NCI-H748 treated with DMSO at 0.1 percent for 48 hours (cell line): Measurements from ENCODE around the gene SMAD3.

Experiments
- DNase-seq: peaks from one replicate; lab custom pipeline; 2025; lab: John Stamatoyannopoulos, UW

SMAD3 gene

DNA sequence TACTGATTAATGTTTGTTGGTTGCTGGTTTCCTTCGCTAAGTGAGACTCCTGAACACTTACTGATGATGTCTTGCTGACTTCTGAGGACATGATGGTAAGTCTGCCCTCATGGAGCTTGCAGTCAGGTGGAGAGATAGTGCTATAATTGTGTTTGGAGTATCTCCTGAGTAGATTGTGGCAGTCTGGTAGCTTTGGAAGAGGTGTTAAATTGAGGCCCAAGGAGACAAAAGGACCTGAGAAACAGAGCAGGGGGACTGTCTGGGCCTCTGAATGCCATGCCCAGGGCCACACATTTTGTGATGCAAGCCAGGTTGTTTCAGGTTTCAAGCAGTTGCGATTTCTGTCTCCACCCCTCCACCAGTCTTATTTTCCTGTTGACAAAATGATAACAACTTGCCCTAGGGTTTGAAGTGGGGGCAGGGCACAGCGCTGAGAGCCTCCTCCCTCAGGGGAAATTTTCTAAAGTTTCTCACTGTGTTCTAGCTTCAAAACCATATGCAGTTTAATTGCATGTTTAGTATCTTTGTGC is 16.7 kb downstream of the SMAD3 start:
- no peak for DNase-seq

DNA sequence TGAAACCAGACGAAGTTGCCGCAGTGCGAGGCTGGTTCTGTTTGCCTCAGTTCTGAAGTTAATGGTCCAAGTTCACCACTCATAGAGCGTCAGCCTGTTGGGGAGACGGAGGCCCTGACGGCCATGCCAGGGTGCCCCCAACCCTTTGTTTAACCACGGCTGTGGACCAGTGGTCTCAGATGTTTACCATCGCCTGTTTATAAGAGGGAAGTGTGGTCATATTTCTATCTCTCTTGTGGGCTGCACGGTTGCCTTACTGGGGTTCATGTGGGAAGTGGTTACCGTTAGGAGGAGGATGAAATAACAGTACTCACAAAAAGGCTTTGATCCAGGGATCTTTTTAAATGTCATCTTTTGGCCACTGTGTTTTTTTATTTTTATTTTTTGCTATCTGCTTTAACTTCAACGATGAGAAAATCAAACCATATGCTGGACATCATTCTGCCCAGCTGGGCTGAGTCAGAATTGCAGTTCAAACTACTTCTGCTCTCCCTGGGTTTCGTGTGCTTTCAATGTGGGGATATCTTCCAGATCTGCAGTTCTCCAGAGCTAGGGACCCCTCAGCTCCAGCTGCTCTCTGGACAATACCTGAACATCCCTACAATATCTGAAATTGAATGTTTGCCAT is 17.8 kb downstream of the SMAD3 start:
- no peak for DNase-seq

DNA sequence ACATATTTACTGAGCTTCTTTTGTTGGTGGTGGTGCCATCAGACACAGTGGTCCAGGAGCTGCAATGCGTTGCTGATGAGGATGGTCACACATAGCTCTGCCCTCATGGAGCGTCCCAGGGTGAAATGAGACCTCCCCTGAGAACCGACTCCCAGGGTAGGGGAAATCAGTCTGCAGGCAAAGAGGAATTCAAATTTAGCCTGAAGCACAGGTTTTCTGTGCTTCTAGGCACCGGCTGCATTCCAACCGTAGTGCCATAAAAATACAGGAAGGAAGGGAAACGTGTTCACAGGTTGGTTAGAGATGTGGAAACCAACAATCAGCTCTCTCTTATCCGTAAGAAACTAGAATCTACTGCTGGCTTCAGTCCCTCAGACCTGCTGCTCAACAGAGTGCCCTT is 19.2 kb downstream of the SMAD3 start:
- DNase-seq, result no peak

GRCh38 chr15:67085237-67085817 is 19.9 kb downstream of the SMAD3 start:
- no peak for DNase-seq

- no peak for DNase-seq
Measured at GRCh38 chr15:67085818-67086636, 20.6 kb downstream of the SMAD3 start.

DNA sequence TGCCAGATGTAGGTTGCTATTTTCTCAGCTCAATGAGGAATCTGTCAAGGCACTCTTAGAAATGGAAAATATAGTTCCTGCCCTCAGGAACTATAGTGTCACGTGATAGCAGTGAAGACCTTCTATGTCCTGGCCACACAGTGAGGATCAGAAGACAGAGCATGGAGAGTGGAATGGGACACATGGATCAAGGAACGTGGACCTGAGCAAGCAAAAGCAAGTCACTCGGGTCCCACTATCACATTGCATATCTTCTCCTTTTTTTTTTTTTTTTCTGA is 21.2 kb downstream of the SMAD3 start:
- no peak for DNase-seq

DNA sequence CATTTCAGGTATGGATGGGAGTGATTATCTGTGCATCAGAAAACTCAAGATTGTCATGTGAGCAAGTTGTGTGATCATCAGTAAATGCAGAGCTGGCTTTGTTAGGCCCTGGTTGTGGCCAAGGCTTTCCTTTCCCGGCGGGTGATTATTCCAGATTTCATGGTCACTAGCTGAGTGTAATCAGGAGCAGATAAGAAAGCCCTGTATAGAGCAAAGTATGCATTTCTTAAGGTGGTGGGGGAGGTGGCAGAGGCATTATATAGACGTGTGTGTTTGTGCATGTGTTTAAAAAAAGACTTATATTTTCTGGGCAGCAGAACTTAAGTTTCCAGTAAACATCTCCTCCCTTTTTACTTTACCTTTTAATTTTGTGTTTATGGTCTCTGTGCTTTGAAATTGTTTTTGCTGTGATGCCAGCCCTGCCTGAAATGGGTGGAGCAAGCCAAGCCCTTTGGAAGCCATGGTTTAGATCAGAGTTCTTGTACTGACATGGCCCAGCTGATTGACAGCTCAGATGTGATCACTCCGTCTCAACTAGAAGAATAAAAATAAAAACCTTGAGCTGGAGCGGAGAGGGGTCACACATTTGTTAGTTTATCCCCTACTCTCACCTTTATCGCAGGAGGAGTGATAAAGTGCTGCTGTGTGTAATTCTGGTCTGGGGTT is 22.2 kb downstream of the SMAD3 start:
- no peak for DNase-seq

DNA sequence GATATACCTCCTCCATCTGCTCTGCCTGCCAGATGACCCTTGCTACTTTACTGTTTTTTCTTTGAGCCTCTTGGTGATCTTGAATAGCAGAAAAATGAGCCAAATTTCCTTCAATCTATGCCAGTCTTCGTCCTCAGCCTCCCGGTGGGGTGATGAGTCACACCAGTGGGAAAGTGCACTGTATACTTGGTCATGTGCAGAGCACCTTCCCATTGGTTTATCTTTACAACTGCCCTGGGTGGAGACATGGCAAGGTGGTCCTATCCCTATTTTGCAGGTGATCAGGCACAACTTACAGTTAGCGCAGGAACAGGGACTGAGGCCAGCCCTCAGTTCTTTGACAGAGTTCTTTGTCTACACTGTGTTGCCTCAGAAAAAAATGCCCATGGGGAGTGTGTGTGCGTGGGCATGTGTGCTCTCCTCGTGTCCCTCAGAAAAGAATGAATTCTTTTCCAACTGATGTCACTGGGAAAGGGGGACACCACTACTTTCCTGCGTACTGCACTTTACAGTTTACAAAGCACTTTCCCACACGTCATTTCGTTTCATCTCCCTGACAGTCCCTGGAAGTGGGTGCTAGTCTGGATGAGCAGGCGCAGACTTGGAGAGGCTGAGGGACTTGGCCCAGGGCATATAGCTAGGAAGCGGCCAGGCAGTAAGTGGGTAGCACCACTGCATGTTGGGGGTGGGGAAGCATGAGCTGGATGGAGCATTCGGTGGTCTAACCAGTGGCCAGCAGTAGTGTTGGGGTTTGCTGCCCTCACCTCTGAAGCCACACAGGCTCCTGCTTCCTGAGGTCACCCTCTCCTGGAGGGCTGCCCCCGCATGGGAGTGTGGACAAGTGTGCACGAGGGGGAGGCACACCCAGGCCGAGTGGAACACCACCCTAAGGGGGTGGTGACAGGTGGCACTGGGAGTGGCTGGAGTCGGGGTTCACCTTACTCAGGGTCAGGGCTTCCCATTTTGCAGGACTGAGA is 24.1 kb downstream of the SMAD3 start:
- no peak for DNase-seq

DNA sequence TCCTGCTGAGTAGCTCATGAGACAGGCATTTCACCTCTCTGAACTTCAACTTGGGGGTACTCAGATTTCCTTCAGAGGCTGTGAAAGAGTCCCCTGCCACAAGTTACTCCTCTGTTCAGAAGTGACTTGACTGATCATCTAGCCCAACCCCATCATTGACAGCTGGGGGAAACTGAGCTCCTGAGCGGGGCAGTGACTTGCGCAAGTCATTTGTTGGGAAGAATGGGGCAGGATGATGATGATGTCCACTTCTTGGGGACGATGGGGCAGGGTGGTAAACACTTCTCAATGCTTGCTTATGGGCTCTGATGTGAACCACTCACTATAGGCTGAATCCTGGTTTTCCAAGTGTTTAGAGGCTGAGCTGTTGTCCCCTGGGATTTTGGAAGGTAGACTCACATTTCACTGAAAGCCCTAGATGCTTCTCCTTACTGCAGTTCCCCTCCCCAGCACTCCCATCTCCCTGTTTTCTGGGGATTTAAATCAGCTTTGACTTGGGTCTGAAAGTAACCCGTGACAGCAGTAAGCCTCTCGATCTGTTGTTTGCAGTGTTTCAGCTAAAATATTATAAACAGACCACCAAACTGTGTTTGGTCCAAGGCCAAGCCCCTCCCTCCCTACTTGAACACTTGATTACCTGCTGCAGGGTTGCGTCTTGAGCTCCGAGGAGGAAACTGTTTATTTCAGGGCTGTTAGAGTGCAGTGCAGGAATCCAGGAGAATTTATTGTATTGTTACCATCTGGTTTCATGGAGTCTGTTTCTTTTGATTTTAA is 25.1 kb downstream of the SMAD3 start:
- DNase-seq, result no peak

GRCh38 chr15:67091071-67091979 is 25.9 kb downstream of the SMAD3 start:
- no peak for DNase-seq

GRCh38 chr15:67091980-67092677 is 26.7 kb downstream of the SMAD3 start:
- DNase-seq, result no peak

DNA sequence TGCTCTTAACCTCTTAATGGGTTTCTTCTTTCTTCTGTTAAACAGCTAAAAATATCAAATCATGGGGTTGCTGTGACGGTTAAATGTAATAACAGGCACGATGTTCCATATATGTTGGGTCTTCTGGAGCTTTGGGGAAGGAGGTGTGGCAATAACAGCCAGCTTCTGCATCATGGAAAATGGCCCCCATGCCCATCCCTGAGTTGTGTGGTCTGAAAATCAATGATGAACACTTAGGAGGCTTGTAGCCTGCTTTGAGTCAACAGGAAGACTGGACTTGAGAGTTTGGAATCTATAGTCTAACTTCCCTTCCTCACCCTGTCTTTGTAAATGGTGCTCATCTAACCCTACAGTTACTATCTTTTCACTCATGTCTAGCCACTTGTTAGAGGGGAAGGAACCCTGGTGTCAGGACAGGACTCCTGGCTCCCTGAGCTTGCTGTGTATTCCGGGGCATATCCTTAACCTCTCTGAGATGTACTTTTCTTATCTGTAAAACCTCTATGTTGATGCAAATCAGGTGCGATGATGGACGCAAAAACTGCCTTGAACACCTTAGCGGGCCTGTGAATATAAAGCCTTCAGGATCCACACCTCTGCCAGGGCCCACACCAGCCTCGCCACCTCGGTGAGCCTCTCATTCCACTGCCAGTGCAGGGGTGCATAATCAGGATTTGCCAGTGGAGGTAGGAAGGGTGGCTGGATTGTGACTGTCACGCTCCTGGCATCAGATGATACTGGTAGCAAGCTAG is 27.5 kb downstream of the SMAD3 start:
- DNase-seq, result no peak

DNA sequence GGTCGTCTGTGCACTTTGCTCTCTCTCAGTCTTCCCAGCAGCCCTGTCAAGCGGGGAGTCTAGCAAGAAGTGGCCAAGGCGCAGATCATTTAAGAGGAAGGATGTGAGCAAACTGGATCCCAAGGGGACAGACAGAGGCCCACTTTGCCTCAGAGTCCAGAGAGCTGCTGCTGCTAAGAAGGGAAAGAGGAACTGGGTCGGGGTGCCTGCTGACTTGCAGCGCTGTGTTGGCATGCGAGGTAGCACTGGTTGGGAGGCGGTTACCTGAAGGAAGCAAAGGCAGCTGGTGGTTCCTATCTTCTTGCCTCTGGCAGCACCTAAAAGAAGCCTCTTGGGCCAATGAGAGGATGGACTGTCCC is 28.1 kb downstream of the SMAD3 start:
- DNase-seq, result no peak

DNA sequence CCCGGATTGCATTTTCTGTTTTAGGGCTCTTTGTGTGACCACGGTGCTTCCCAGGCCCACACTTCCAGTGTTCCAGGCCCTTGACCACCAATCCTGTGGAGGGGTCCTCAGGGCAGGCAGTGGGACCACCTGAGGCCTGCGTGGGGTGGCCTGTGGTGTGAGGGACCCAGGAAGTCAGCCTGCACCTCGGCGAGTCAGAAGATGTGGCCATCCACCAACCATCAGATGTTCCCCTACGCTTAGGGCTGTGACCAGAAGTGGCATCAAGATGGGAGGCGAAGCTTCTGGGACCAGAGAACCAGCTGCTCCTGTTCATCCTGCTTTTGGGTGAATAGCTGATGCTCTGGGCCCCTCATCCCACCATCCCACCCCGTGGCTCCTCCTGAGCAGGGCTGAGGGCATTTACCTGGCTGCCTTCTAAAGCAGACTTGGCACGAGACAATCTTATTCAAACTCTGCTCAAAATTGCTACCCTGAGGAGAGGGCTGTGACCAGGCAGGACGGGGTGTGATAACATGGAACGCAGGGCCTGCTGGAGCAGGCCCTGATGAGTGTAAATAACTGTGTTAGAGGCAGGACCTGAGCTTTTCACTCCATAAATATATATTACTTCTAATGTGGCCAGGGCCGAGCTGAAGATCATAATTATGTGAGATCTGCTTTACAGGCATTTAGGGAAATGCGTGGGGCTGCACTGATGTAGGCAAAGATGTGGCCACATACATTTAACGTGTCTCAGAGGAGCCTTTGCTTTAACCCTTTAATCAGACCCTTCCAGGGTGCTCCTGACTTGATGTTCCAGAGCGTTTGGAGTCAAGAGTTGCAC is 28.8 kb downstream of the SMAD3 start:
- DNase-seq, result no peak

- no peak for DNase-seq
Measured at GRCh38 chr15:67095912-67096311, 30.5 kb downstream of the SMAD3 start.

DNA sequence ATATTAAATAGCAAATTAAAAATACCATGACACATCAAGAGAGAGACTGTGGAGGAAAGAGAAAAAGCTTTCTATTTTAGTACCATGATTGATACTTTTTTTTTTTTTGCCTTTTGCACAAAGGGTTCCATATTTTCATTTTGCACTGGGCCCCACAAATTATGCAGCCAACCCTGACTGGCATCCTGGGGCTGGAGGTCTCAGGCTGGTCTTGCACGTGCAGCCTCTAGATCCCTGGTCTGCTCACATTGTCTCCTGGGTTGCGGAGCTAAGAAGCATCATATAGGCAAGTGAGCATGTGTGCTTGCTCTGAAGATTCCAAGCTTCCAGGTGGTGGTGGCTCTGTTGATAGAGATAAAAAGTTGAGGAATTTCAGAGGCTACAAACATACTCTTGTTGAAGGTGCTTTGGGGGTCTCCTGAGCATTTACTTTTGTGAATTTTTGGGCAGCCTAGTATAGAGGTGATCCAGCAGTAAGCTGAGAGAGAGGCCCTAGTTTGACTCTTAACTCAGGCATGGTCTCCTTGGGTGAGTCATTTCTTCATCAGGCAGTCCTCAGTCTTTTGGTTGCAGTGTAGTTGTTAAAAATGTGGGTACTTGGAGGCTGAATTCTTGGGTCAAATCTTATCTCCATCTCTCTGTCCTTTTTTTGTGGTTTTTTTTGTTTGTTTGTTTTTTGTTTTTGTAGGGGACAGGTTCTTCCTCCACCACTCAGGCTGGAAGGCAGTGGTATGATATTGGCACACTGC is 31.3 kb downstream of the SMAD3 start:
- DNase-seq, result no peak

GRCh38 chr15:67097424-67097823 is 32.0 kb downstream of the SMAD3 start:
- DNase-seq, result no peak
